PC-3 (cell line): ENCODE results near the gene KCNE1. TPM values are rescaled to one million over a fixed set of nuclear protein-coding genes. Genes with fewer than 3 reads are reported as not detected.

Experiments
- ATAC-seq: fragments of 200-7000 bp; cut with Tn5 transposase; 2 replicates; pipeline ENCODE4 v1.9.1; 2020; ENCODE audit warnings: mild to moderate bottlenecking, moderate library complexity
- BruUV-seq: library from RNA; stranded (reverse); fragments of 400-500 nt; replicated peaks from 2 replicates; lab custom pipeline; 2021; lab: Mats Ljungman, UMichigan
- CTCF ChIA-PET: fragments of 300-600 bp; sonication (Branson Sonifier 250); formaldehyde crosslinking; loops from one replicate; lab custom pipeline; 2022; ENCODE audit warnings: antibody characterized with exemption; lab: Charles Lee
- POLR2A ChIA-PET: fragments of 300-600 bp; sonication (Branson Sonifier 250); formaldehyde crosslinking; loops from one replicate; lab custom pipeline; 2022; ENCODE audit warnings: antibody characterized with exemption; ENCODE audit not compliant: unreplicated experiment; lab: Charles Lee
- DNase-seq: peaks from one replicate; pipeline ENCODE4 v3.0.0-alpha.2; 2015
- H2AFZ ChIP-seq: fragments of 300-600 bp; sonication (generic); 2 replicates; pipeline ENCODE4 v1.6.0; 2016; ENCODE audit warnings: antibody characterized with exemption, low read length
- H3F3A ChIP-seq: fragments of 300-600 bp; sonication (generic); one replicate; pipeline ENCODE4 v1.6.0; 2017; ENCODE audit warnings: antibody characterized with exemption, low read length, control low read depth, mild to moderate bottlenecking; ENCODE audit not compliant: unreplicated experiment
- H3K27ac ChIP-seq: fragments of 300-600 bp; sonication (generic); 2 replicates; pipeline ENCODE4 v1.5.1; 2016; ENCODE audit warnings: mild to moderate bottlenecking, low read length
- H3K27me3 ChIP-seq: fragments of 300-600 bp; sonication (generic); 2 replicates; pipeline ENCODE4 v1.6.1; 2016; ENCODE audit warnings: low read length, mixed read lengths
- H3K36me3 ChIP-seq: fragments of 300-600 bp; sonication (generic); 2 replicates; pipeline ENCODE4 v1.6.1; 2016; ENCODE audit warnings: low read depth, mixed run types, low read length, mixed read lengths
- H3K4me1 ChIP-seq: fragments of 300-600 bp; sonication (generic); 2 replicates; pipeline ENCODE4 v1.5.1; 2016; ENCODE audit warnings: low read length; ENCODE audit not compliant: insufficient read depth
- H3K4me2 ChIP-seq: fragments of 300-600 bp; sonication (generic); 2 replicates; pipeline ENCODE4 v1.6.0; 2016; ENCODE audit warnings: low read length
- H3K4me3 ChIP-seq: fragments of 300-600 bp; sonication (generic); 2 replicates; pipeline ENCODE4 v1.5.1; 2016; ENCODE audit warnings: mild to moderate bottlenecking, low read length, mixed read lengths
- H3K79me2 ChIP-seq: fragments of 300-600 bp; sonication (generic); 2 replicates; pipeline ENCODE4 v1.6.1; 2017; ENCODE audit warnings: low read length, mixed read lengths
- H3K9ac ChIP-seq: fragments of 300-600 bp; sonication (generic); 2 replicates; pipeline ENCODE4 v1.6.0; 2016; ENCODE audit warnings: mild to moderate bottlenecking, low read length
- H3K9me2 ChIP-seq: fragments of 300-600 bp; sonication (generic); replicated peaks from 2 replicates; pipeline ENCODE4 v1.6.1; 2016; ENCODE audit warnings: mixed run types, low read length, mixed read lengths
- H3K9me3 ChIP-seq: fragments of 300-600 bp; sonication (generic); 2 replicates; pipeline ENCODE4 v1.6.1; 2016; ENCODE audit warnings: low read length, mixed read lengths
- H4K20me1 ChIP-seq: fragments of 300-600 bp; sonication (generic); 2 replicates; pipeline ENCODE4 v1.6.1; 2016; ENCODE audit warnings: low read length, mixed read lengths
- EZH2 ChIP-seq: fragments of 300-600 bp; sonication (generic); IDR thresholded peaks from one replicate; pipeline ENCODE4 v1.6.1; 2017; ENCODE audit warnings: antibody characterized with exemption, mild to moderate bottlenecking, low read length; ENCODE audit not compliant: unreplicated experiment
- EZH2phosphoT487 ChIP-seq: fragments of 300-600 bp; sonication (generic); IDR thresholded peaks from 2 replicates; pipeline ENCODE4 v1.6.1; 2018; ENCODE audit warnings: mild to moderate bottlenecking, antibody characterized with exemption, low read length, borderline replicate concordance
- intact Hi-C: fragments of 100-400 bp; cut with micrococcal nuclease; formaldehyde crosslinking; loops from 2 replicates; pipeline ENCODE4 v1.9.0; 2023
- total RNA-seq: library from RNA; depleted of rRNA; stranded (reverse); fragments of >200 nt; gene quantifications from 2 replicates; pipeline ENCODE4 v1.2.3, GENCODE V29; 2014
- TF ChIP-seq, protein P1 (sequence below): fragments of 300-600 bp; sonication (generic); conservative IDR thresholded peaks from 2 replicates; pipeline ENCODE4 v1.5.1; 2017; ENCODE audit warnings: antibody characterized with exemption, low read depth, mild to moderate bottlenecking, low read length

The KCNE1 gene
- total RNA-seq, 1 experiment from 2014 or later, result 0.58 TPM

DNA sequence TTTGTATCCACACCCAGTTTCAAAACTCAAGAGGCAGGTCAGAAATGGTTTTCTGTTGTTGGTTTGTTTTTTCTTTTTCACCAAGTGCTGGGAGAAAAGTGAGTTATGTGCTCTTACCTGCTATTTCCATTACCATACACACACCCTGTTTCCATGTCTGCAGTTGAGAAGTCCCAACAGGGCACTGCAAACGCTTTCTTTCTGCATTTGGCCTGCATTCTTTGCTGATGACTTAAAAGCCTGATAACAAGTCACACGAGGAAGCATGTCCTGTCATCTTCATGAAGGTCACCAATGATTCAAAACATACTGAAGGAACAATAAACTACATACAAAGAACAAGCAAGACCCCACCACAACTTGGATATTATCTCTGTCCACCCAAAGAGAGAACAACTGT lies 24.8 kb upstream of the KCNE1 start:
- Histone ChIP-seq H3K27me3 (no peaks in the 10 kb centered on the region), H3K9me3 (no peaks in the 10 kb centered on the region), H3K4me3 (no peak overlapping the region), H3K9me2 (no peaks in the 10 kb centered on the region), H4K20me1 (no peaks in the 10 kb centered on the region), H3K79me2 (no peaks in the 10 kb centered on the region), H3K4me2 (no peak overlapping the region), H2AFZ (no peak overlapping the region), H3K27ac (no peak overlapping the region), H3F3A (no peaks in the 10 kb centered on the region), H3K36me3 (no peaks in the 10 kb centered on the region), H3K4me1 (no peaks in the 10 kb centered on the region), H3K9ac (no peak overlapping the region)
- TF ChIP-seq, protein P1, sequence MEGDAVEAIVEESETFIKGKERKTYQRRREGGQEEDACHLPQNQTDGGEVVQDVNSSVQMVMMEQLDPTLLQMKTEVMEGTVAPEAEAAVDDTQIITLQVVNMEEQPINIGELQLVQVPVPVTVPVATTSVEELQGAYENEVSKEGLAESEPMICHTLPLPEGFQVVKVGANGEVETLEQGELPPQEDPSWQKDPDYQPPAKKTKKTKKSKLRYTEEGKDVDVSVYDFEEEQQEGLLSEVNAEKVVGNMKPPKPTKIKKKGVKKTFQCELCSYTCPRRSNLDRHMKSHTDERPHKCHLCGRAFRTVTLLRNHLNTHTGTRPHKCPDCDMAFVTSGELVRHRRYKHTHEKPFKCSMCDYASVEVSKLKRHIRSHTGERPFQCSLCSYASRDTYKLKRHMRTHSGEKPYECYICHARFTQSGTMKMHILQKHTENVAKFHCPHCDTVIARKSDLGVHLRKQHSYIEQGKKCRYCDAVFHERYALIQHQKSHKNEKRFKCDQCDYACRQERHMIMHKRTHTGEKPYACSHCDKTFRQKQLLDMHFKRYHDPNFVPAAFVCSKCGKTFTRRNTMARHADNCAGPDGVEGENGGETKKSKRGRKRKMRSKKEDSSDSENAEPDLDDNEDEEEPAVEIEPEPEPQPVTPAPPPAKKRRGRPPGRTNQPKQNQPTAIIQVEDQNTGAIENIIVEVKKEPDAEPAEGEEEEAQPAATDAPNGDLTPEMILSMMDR, result no peak
- TF ChIP-seq EZH2phosphoT487, result no peak
- DNase-seq (no peak), ATAC-seq (no peak)
- intact Hi-C loops, result no loop called here
- ChIA-PET POLR2A (no interaction called here), CTCF (no interaction called here)
- no TSS peak for BruUV-seq

DNA sequence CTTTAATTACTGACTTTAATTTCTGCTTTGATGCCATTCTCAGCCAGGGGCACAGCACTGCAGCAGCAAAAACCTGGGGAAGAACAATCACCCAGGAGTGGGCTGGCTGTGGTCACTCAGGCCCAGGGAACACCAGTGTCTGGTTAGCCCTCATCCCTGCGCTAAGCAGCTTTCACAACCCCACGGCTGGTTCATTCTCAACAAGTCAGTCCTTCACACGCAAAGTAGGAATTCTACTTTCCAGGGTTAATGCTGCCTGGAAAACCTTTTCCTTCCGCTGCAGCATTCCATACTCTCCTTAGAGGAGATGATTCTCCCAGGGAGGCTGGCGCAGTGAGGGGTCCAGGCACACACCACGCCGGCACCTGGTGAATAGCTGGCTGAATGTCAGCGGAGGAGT lies 24.3 kb upstream of the KCNE1 start:
- Histone ChIP-seq H3K9me3 (no peaks in the 10 kb centered on the region), H3K79me2 (no peaks in the 10 kb centered on the region), H3K27me3 (no peaks in the 10 kb centered on the region), H3K4me3 (no peak overlapping the region), H2AFZ (no peak overlapping the region), H3K27ac (no peak overlapping the region), H4K20me1 (no peaks in the 10 kb centered on the region), H3K36me3 (no peaks in the 10 kb centered on the region), H3K9me2 (no peaks in the 10 kb centered on the region), H3K9ac (no peak overlapping the region), H3K4me1 (no peaks in the 10 kb centered on the region), H3F3A (no peaks in the 10 kb centered on the region), H3K4me2 (no peak overlapping the region)
- no TSS peak for BruUV-seq
- intact Hi-C loops, result no loop called here
- CTCF ChIA-PET, result no interaction called here
- POLR2A ChIA-PET, result no interaction called here
- no peak for TF ChIP-seq EZH2
- no peak for TF ChIP-seq EZH2phosphoT487
- TF ChIP-seq, protein P1, result no peak
- no peak for ATAC-seq
- DNase-seq, result no peak

DNA sequence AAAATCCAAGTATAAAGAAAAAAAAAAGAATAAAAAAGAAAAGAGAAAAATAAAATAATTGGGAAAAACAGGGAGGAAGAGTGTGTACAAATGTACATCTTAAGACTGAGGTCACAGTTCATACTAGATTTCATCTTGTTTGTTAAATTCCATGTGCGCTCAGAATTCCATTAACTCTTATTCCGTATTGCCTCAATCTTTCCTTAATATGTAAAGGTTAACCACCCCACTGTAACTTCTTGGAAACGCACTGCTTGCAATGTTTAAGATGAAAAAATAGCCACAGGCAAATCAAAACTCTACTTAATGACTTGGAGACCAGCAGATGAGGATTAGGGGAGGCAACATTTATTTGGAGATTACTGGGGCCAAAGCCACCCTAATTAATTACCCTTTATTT lies 23.9 kb upstream of the KCNE1 start:
- Histone ChIP-seq H3K9ac (no peak overlapping the region), H3K9me2 (no peaks in the 10 kb centered on the region), H3K27ac (no peak overlapping the region), H3K9me3 (no peaks in the 10 kb centered on the region), H3K4me3 (no peak overlapping the region), H4K20me1 (no peaks in the 10 kb centered on the region), H3K4me1 (no peaks in the 10 kb centered on the region), H3K4me2 (no peak overlapping the region), H3F3A (no peaks in the 10 kb centered on the region), H3K36me3 (no peaks in the 10 kb centered on the region), H2AFZ (no peak overlapping the region), H3K79me2 (no peaks in the 10 kb centered on the region), H3K27me3 (no peaks in the 10 kb centered on the region)
- intact Hi-C loops, result no loop called here
- no peak for TF ChIP-seq EZH2
- no peak for TF ChIP-seq EZH2phosphoT487
- no TSS peak for BruUV-seq
- no peak for ATAC-seq
- DNase-seq, result no peak
- POLR2A ChIA-PET, result no interaction called here
- CTCF ChIA-PET, result no interaction called here
